Measurements from ENCODE around the gene FOXA2. TPM values are rescaled to one million over a fixed set of nuclear protein-coding genes. Genes with fewer than 3 reads are reported as not detected.

Gene FOXA2
- total and polyA plus RNA-seq, 2 donors (not counting 3 experiments of a cell fraction or from before 2014, with no cell fraction given), result not detected

- H3K36me3 ChIP-seq (ENCODE audit: control insufficient read depth in 2 of 2, extremely low read depth in 1 of 2, insufficient read depth in 2 of 2, low read length in 2 of 2), result no peaks in the 10 kb centered on the region
- H3K27me3 ChIP-seq (ENCODE audit: control insufficient read depth in 2 of 2, insufficient read depth in 2 of 2, low read length in 2 of 2), result peaks cover 0 to 2% of the 10 kb centered on the region in 2 experiments
- no peak overlapping the region for H3K4me2 ChIP-seq (ENCODE audit: insufficient read depth, low read length)
- POLR2A ChIA-PET, result no interaction called here
- intact Hi-C loops (cut with micrococcal nuclease) (no loop called here), dilution Hi-C loops (cut with MboI; ENCODE audit: extremely low pct_ligation_motif_present, low sequenced_read_pairs) (no loop called here)
- H4K20me1 ChIP-seq (replicated peaks; ENCODE audit: control insufficient read depth, extremely low read depth, insufficient read depth, low read length), result no peaks in the 10 kb centered on the region
- BruUV-seq (replicated peaks), result no TSS peak
- no peak overlapping the region for H2AFZ ChIP-seq (ENCODE audit: low read depth, low read length)
- DNase-seq (ENCODE audit: low read depth, low spot score) (no peak), FAIRE-seq (no peak)
- no peaks in the 10 kb centered on the region for H3K9me1 ChIP-seq (replicated peaks; ENCODE audit: control insufficient read depth, extremely low read depth, insufficient read depth, low read length)
- no peak overlapping the region for H3K9ac ChIP-seq (replicated peaks; ENCODE audit: extremely low read depth, insufficient read depth, low read length)
- no peak overlapping the region for H3K4me3 ChIP-seq (replicated peaks in 1 of 3; ENCODE audit: insufficient read depth in 1 of 3, low read depth in 1 of 3, low read length in 3 of 3)
- no peak overlapping the region for H3K27ac ChIP-seq (ENCODE audit: insufficient read depth, low read depth, low read length)
- no peaks in the 10 kb centered on the region for H3K4me1 ChIP-seq (ENCODE audit: control insufficient read depth, extremely low read depth, insufficient read depth, low read length)
- CTCF ChIA-PET, result interaction anchor here (2.4 kb wide), 1 partner anchor 10 kb away, joined by 9 read pairs; no protein-coding TSS in a partner anchor
- TF ChIP-seq MYC (IDR thresholded peaks at IDR 0.05; ENCODE audit: low read depth, low read length) (no peak), MAX (IDR thresholded peaks at IDR 0.05; ENCODE audit: insufficient read depth, insufficient read length) (no peak), CTCF (IDR thresholded peaks at IDR 0.05; ENCODE audit: extremely low read depth in 1 of 2, insufficient read depth in 1 of 2, low read depth in 1 of 2, low read length in 2 of 2) (no peak), EZH2 (IDR thresholded peaks at IDR 0.05; ENCODE audit: borderline replicate concordance, low read depth, low read length, severe bottlenecking) (no peak), POLR2A (IDR thresholded peaks at IDR 0.05; ENCODE audit: low read depth, low read length) (no peak)
- no peaks in the 10 kb centered on the region for H3K9me3 ChIP-seq (replicated peaks; ENCODE audit: control insufficient read depth, insufficient read depth, low read length)
- no peaks in the 10 kb centered on the region for H3K79me2 ChIP-seq (ENCODE audit: control insufficient read depth, insufficient read depth, low read length)
Measured at GRCh38 chr20:22629927-22630326, 45.6 kb upstream of the FOXA2 start.

DNA sequence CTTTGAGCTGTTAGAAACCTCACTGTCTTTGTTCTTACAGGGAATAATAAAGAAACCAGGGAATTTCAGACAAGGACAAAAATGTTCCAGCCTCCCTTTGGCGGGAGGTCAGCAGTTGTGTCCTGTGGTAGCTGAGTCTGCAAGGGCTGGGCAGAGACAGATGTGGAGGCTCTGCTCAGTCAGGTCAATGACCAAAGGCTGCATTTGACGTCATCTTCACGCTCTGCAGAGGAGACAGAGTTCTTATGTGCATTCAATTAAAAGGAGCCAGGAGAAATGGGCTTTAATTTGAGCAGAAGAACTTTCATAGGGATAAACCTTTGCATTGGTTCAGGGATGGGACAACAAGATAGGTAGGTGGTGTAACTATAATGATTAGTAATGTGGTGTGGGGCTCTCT lies 45.1 kb upstream of the FOXA2 start:
- intact Hi-C loops (cut with micrococcal nuclease) (no loop called here), dilution Hi-C loops (cut with MboI; ENCODE audit: extremely low pct_ligation_motif_present, low sequenced_read_pairs) (no loop called here)
- H3K9me3 ChIP-seq (replicated peaks; ENCODE audit: control insufficient read depth, insufficient read depth, low read length), result no peaks in the 10 kb centered on the region
- no peak overlapping the region for H3K4me2 ChIP-seq (ENCODE audit: insufficient read depth, low read length)
- ChIA-PET POLR2A (no interaction called here), CTCF (interaction anchor here (2.4 kb wide), 1 partner anchor 10 kb away, joined by 9 read pairs; no protein-coding TSS in a partner anchor)
- TF ChIP-seq EZH2 (IDR thresholded peaks at IDR 0.05; ENCODE audit: borderline replicate concordance, low read depth, low read length, severe bottlenecking), result no peak
- no peak for TF ChIP-seq POLR2A (IDR thresholded peaks at IDR 0.05; ENCODE audit: low read depth, low read length)
- no peak for TF ChIP-seq CTCF (IDR thresholded peaks at IDR 0.05; ENCODE audit: extremely low read depth in 1 of 2, insufficient read depth in 1 of 2, low read depth in 1 of 2, low read length in 2 of 2)
- TF ChIP-seq POLR2AphosphoS5 (IDR thresholded peaks at IDR 0.05; ENCODE audit: insufficient read depth, low read depth, low read length), result no peak
- TF ChIP-seq MAX (IDR thresholded peaks at IDR 0.05; ENCODE audit: insufficient read depth, insufficient read length), result no peak
- TF ChIP-seq GATA2 (IDR thresholded peaks at IDR 0.05; ENCODE audit: insufficient read depth, insufficient read length, low read depth, low read length), result no peak
- no peak for TF ChIP-seq FOS (IDR thresholded peaks at IDR 0.05; ENCODE audit: borderline replicate concordance, insufficient read depth, low read length)
- TF ChIP-seq MYC (IDR thresholded peaks at IDR 0.05; ENCODE audit: low read depth, low read length), result no peak
- TF ChIP-seq JUN (IDR thresholded peaks at IDR 0.05; ENCODE audit: borderline replicate concordance, insufficient read depth, insufficient read length, low read depth), result no peak
- no peak overlapping the region for H3K9ac ChIP-seq (replicated peaks; ENCODE audit: extremely low read depth, insufficient read depth, low read length)
- H3K4me1 ChIP-seq (ENCODE audit: control insufficient read depth, extremely low read depth, insufficient read depth, low read length), result no peaks in the 10 kb centered on the region
- no peaks in the 10 kb centered on the region for H3K36me3 ChIP-seq (ENCODE audit: control insufficient read depth in 2 of 2, extremely low read depth in 1 of 2, insufficient read depth in 2 of 2, low read length in 2 of 2)
- no peaks in the 10 kb centered on the region for H4K20me1 ChIP-seq (replicated peaks; ENCODE audit: control insufficient read depth, extremely low read depth, insufficient read depth, low read length)
- BruUV-seq (replicated peaks), result no TSS peak
- no peak overlapping the region for H3K27ac ChIP-seq (ENCODE audit: insufficient read depth, low read depth, low read length)
- H3K79me2 ChIP-seq (ENCODE audit: control insufficient read depth, insufficient read depth, low read length), result no peaks in the 10 kb centered on the region
- H3K27me3 ChIP-seq (ENCODE audit: control insufficient read depth in 2 of 2, insufficient read depth in 2 of 2, low read length in 2 of 2), result peaks cover 0 to 2% of the 10 kb centered on the region in 2 experiments
- no peak overlapping the region for H3K4me3 ChIP-seq (replicated peaks in 1 of 3; ENCODE audit: insufficient read depth in 1 of 3, low read depth in 1 of 3, low read length in 3 of 3)
- no peaks in the 10 kb centered on the region for H3K9me1 ChIP-seq (replicated peaks; ENCODE audit: control insufficient read depth, extremely low read depth, insufficient read depth, low read length)
- no peak overlapping the region for H2AFZ ChIP-seq (ENCODE audit: low read depth, low read length)
- FAIRE-seq, result no peak
- no peak for DNase-seq (ENCODE audit: low read depth, low spot score)
